ENCODE results near the gene SFSWAP. TPM values are rescaled to one million over a fixed set of nuclear protein-coding genes. Genes with fewer than 3 reads are reported as not detected.

SFSWAP gene
- total and polyA plus RNA-seq, 2 of the 13 experiments (the other 11 are each of a cell fraction or from before 2014, with no cell fraction given): 17.1 to 27.7 TPM

- peaks cover 9 to 60% of the 10 kb centered on the region in 2 experiments; a peak in 4 of 5 replicates for H3K27me3 ChIP-seq (ENCODE audit: control insufficient read depth in 1 of 2, insufficient read depth in 2 of 2, low read length in 2 of 2)
- FAIRE-seq: no peak
- H3K4me2 ChIP-seq (ENCODE audit: low read depth, low read length): peak overlapping the region; percentile 84
- H3K9ac ChIP-seq (ENCODE audit: insufficient read depth, low read depth, low read length): no peak overlapping the region
- in situ Hi-C loops (cut with HindIII; ENCODE audit: extremely low pct_ligation_motif_present, low pct_unique_long_range_greater_than_20kb) (loop anchor here (25.0 kb wide), 1 partner anchor 717 kb away; no protein-coding TSS in a partner anchor), intact Hi-C loops (cut with micrococcal nuclease; ENCODE audit: unreplicated experiment) (no loop called here)
- no peaks in the 10 kb centered on the region for H3K79me2 ChIP-seq (ENCODE audit: insufficient read depth, low read length)
- ATAC-seq: peak; percentile 2
- no peak for DNase-seq (ENCODE audit: low spot score)
- POLR2A ChIA-PET: no interaction called here
- H3K27ac ChIP-seq (ENCODE audit: extremely low read length, insufficient read depth, low read length): no peak overlapping the region
- peak overlapping the region; percentile 49 to 73 (median 50) for H3K4me3 ChIP-seq (replicated peaks in 1 of 3; ENCODE audit: insufficient read depth in 1 of 3, low read depth in 2 of 3, low read length in 3 of 3)
- peak; percentile 3 for TF ChIP-seq HNRNPLL (IDR thresholded peaks at IDR 0.05; ENCODE audit: low read depth, low read length, poor library complexity, severe bottlenecking)
- TF ChIP-seq ATF6 (CRISPR knock-in tag; conservative IDR thresholded peaks at IDR 0.05): no peak
- 0 out of 2 replicates have a peak, but pooled peaks have one; percentile 3 for TF ChIP-seq HNRNPL (IDR thresholded peaks at IDR 0.05; ENCODE audit: low read depth, low read length)
- TF ChIP-seq ZNF556 (CRISPR knock-in tag; IDR thresholded peaks at IDR 0.05; ENCODE audit: borderline replicate concordance): no peak
- TF ChIP-seq GABPB1 (CRISPR knock-in tag; IDR thresholded peaks at IDR 0.05): 0 out of 2 replicates have a peak, but pooled peaks have one; percentile 29
- no peak for TF ChIP-seq E2F5 (CRISPR knock-in tag; conservative IDR thresholded peaks at IDR 0.05)
- no peak; the same call in 1 of the 2 replicates for TF ChIP-seq ZFP91 (CRISPR knock-in tag; IDR thresholded peaks at IDR 0.05; ENCODE audit: borderline replicate concordance)
- TF ChIP-seq ZNF687 (CRISPR knock-in tag; IDR thresholded peaks at IDR 0.05): peak; percentile 18; the same call in 1 of the 2 replicates
- no peak for TF ChIP-seq ZNF510 (CRISPR knock-in tag; IDR thresholded peaks at IDR 0.05; ENCODE audit: low read depth)
- peak; percentile 46; the same call in 1 of the 2 replicates for TF ChIP-seq ZNF777 (CRISPR knock-in tag; IDR thresholded peaks at IDR 0.05)
- no peak for TF ChIP-seq DNMT3B (CRISPR knock-in tag; conservative IDR thresholded peaks at IDR 0.05)
- peak; percentile 39; the same call in 1 of the 2 replicates for TF ChIP-seq MTF2 (CRISPR knock-in tag; IDR thresholded peaks at IDR 0.05; ENCODE audit: borderline replicate concordance)
- H4K20me1 ChIP-seq (ENCODE audit: insufficient read depth, low read length): no peaks in the 10 kb centered on the region
- CTCF ChIA-PET (ENCODE audit: low intra/inter-chr PET ratio, low total read pairs): no interaction called here
- no peaks in the 10 kb centered on the region for H3K9me3 ChIP-seq (ENCODE audit: low read length)
- no TSS peak for BruUV-seq (replicated peaks)
- no peaks in the 10 kb centered on the region for H3K36me3 ChIP-seq (replicated peaks in 1 of 2; ENCODE audit: control insufficient read depth in 1 of 2, insufficient read depth in 2 of 2, low read length in 2 of 2)
- WGBS (ENCODE audit: low lambda C conversion rate): 10% methylated on average over 10 of the region's 27 CpGs
- peaks cover 56% of the 10 kb centered on the region for H3K4me1 ChIP-seq (ENCODE audit: insufficient read depth, low read length)
- no peak overlapping the region for H2AFZ ChIP-seq (ENCODE audit: low read length)
Measured at GRCh38 chr12:131829356-131829747, 118.5 kb downstream of the SFSWAP start.
